ENCODE measurements around the gene PEX3.

DNA sequence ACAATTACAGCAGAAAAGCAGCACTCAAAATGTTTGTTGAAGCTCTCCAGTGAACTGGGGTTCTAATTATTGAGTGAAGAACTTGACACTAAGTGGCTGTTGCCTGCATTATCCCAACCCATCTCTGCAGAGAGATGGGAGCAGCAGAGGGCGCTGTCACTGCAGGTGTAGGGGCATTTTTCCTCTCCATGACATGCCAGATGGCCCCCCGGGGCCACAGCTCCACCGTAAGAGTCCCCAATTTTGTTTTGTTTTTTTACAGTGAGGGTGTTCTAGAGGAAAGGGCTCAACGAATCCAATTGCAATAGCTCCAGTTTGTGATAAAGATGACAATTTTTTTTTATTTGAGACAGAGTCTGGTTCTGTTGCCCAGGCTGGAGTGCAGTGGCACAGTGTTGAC lies 62.8 kb downstream of the PEX3 start:
- no peak for TF ChIP-seq POLR2A (IDR thresholded peaks at IDR 0.05; ENCODE audit: extremely low read depth, insufficient read length)
- TF ChIP-seq, protein P1, sequence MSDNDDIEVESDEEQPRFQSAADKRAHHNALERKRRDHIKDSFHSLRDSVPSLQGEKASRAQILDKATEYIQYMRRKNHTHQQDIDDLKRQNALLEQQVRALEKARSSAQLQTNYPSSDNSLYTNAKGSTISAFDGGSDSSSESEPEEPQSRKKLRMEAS (IDR thresholded peaks at IDR 0.05; ENCODE audit: low read depth, low read length): no peak
